NCI-H128 (cell line): ENCODE data around the gene TMEM154.

Source experiments
- DNase-seq: peaks from one replicate; lab custom pipeline; 2025; ENCODE audit not compliant: unreplicated experiment; lab: John Stamatoyannopoulos, UW

TMEM154 gene

DNA sequence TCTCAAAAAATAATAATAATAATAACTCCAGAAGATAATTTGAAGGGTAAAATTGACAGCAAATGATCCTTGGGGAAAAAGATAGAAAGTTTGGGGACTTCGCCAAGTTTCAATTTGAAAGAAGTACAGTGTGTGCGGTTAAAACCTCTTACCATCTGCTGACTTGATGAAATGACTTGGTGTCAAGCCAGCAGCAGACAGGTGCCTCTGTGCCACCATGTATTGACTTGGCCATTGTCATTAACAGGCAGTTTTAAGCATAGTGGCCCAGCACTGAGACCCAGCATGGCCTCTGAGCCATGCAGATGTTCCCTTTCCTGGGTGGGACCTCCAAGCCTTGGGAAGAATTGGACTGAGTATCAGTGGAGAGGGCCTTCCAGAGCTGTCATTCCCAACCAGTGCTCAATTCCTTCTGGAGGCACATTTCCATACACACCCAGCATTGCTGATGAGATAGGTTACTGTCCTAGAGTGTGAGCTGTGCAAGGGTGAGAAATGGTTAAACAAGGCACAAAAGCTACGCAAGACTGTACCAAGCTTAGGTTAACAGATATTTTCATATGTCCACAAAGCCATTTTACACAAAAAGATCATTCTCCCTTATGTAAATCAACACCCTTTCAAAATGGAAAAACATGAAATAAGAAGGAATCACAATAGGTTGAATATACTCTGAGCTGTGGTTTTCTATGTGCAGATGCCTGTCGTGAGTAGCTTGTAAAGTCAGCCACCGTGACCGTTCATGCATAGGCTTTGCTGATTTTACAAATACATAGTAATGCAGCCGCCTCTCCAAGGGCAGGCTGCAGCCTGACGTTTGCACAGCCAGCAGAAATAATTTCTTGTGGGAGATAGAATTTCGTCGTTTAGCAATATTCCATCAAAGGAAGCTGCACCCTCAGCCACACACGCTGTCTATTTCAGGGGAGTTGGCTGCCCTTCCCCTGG lies 84.5 kb downstream of the TMEM154 start:
- peak; percentile 54 for DNase-seq

DNA sequence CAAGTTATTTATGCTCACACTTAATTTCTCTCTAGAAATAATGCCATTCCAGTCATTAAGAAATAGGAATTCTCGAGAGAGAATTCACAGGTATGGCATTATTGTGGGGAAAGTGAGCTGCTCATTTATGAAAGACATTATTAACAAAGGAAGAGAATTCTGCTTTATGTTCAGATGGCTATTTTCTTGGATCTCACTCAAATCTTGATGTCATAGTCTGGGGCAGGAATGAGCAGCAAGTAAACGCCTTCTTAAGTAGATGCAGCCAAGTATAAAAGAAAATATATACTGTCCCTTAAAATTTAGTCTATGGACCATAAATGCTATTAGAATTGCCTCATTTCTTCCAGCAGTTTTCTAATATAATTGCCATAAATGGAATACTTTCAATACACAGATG lies 85.7 kb downstream of the TMEM154 start:
- no peak for DNase-seq

DNA sequence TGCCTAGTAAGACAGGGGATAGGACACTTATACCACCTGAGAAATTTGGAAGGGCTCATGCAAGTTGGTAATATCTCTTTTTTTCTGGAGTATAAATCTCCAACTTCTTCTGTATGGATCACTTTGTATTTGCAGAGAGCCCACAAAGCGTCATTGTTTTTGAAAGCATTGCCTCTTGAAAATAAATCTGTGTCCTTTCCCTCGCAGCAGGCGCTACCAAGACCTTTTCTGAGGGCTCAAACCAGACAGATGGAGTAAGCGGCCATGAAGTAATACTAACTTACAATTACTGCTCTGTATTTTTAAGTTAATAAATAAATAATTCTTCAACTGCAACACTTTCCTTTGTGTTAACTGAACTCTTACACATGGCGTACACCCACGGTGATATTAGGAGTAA lies 87.9 kb downstream of the TMEM154 start:
- no peak for DNase-seq

DNA sequence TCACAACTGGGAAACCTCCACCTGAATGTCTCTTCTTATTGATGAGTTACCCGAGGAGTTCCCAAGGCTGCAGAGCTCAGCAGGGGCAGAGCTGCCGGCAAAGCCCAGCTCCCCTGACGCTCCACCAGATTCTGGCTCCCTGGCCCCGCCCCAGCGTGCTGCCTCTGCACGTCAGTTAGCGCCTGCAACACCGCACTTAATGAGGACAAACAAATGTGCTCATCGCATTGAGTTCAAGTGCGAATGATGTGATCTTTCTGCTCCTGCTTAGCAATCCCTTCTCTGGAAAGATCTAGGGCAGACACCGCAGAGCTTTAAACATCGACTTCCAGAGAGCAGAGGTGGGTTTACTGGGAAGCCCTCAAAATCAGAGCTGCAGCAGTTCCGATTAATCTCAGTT lies 88.4 kb downstream of the TMEM154 start:
- no peak for DNase-seq

DNA sequence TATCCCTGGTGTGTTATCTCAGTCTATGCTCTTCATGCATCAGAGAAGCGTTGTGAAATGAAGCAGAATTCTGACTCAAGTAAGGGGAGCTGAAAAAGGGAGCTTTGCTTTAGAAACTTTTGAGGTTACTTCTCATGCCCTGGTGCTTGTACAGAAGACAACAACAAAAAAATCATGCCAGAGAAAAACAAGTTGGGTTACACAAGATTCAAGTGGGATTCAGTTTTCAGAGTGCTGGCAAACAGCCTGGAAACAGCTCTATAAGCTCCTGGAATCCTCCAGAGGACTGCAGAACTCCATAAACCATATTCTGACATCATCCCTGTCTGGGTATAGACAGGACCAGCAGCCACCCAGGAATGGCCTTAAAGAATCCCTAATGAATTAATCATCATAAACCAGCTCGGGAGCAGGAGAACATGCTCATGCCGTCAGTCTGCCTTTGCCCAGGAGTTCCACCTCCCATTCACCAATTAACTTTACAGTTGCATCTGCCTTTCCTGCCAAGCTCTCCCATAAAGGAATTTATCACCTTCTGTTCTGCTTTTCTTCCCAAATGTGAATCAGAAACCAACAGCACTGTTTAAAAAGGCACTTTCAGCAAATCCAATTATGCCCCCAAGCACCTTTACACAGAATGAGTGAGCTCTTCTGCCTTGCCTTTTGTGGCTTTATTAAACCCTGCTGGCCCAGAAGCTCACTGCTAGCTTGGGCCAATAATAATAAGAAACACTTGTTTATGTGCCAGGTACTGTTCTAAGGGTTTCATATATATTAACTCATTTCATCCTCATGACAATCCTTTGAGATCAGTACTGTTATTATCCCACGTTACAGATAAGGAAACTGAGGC lies 89.4 kb downstream of the TMEM154 start:
- DNase-seq, result peak; percentile 53

DNA sequence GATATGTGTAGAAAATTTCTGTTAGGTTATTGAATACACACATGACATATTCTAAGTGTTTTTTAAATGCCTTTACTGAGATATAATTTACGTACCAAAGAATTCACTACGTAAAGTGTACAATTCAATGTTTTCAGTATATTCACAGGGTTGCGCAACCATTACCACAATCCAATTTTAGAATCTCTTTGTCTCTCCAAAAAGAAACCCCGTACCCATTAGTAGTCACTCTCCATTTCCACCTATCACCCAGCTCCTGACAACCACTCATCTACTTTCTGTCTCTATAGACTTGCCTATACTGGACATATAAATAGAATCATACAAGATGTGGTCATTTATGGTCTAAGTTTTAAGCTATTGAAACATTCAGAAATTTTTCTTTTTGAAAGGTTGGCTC lies 90.9 kb downstream of the TMEM154 start:
- DNase-seq, result no peak

DNA sequence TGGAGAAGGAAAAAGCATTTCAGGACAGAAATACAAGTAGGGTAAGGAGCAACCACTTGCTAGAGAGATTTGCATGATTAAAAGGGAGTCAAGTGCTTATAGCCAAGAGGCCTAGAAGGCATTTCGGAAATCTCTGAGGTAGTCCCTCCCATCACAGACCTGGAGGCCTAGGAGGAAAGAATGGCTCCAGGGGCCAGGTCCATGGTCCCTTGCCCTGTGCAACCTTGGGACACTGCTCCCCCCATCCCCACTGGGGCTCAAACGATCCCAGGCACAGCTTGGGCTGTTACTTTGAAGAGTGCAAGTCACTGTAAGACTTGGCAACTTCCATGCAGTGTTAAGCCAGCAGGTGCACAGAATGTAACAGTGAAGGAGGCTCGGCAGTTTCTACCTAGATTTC lies 92.7 kb downstream of the TMEM154 start:
- no peak for DNase-seq

DNA sequence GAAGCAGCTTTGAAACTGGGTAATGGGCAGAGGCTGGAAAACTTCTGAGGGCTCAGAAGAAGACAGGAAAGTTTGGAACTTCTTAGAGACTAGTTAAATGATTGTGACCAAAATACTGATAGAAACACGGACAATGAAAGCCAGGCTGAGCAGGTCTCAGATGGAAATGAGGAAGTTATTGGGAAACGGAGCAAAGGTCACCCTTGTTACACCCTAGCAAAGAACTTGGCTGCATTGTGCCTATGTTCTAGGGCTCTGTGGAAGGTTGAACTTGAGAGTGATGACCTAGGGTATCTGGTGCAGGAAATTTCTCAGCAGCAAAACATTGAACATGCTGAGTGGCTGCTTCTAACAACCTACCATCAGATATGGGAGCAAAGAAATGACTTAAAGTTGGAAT lies 93.1 kb downstream of the TMEM154 start:
- DNase-seq, result no peak

DNA sequence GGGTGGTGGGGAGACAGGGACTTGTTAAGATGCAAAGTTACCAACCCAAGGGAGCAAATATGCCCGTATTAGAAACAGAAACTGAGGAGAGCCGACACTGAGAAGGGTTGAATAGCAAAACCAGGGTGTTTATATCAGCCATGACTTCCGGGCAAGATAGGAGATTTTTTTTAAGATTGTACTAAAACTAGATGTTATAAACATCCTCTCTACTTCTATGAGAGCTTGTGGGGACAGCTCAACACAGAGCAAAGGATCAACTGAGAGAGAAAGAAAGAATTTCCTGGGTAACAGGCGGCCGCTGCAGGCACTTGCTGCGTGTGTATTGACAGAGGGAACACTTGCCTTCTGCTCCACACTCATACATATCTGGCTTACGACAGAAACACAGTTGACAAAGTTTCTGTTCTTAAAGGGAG lies 94.8 kb downstream of the TMEM154 start:
- no peak for DNase-seq

DNA sequence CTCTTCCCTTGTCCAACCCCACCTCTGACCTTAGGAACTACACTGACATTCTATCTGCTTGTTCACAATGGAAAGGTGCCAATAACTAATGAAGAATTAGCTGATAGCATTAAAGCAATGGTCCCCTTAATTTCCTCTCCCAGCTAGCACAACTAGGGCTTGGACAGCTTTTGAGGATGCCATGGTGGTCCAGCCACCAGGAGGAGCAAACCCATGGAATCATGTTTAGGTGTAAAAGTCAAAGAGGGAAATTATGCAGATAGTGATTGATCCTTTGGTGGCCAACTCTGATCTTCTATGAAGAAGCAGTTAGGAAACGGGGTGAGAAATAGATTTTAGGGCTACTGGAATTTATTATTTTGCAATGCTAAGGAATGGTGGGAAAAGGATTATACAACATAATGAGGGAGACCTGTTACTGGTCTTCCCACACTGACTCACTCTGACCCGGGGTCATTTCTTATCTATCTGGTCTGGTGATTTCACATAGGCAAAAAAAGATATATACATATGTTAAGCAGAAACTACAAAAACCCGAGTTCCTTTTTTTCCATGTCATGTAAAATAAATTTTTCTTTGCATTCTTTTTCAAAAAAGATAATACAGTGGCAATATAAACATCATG lies 98.1 kb downstream of the TMEM154 start:
- DNase-seq, result no peak

DNA sequence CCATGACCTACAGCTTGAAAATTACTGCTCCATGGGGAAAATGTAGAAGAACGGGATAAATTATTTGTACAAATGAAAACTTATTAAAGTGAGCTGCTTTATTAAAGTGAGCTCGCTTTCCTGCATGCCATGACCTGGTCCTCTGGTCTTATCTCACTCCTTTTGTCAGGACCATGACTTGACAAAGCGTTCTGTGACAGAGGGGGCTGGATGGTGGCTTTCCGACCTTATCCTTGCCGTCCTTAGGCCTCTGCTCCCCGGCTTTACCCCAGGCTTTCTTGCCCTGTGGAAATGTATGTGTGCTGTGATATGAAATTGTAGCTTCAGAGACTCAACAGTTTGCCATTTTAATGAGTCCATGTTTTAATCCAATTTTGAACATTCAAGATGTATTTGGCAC lies 99.9 kb downstream of the TMEM154 start:
- DNase-seq, result no peak

DNA sequence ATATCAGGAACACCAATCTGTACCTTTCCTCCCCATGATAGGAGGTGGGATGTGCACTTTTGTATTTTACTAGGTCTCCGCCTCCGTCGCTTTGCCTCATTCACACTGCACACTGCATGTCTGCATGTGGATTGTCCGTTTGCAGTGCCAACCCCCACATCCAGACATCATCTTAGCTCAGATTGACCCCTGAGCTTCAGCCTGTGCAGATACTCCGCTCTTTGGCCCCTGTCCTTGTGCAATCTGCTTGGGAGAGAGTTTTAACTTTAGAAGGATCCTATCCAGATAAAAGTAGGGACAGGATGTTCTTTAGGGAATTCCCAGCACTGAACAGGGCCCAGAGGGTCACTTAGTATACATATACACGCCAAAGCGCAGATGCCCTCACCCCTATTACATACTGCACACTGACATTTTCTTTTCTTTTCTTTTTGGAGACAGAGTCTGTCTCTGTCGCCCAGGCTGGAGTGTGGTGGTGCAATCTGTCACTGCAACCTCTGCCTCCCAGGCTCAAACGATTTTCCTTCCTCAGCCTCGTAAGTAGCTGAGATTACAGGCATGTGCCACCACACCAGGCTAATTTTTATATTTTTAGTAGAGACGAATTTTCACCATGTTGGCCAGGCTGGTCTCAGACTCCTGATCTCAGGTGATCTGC lies 100.6 kb downstream of the TMEM154 start:
- no peak for DNase-seq

DNA sequence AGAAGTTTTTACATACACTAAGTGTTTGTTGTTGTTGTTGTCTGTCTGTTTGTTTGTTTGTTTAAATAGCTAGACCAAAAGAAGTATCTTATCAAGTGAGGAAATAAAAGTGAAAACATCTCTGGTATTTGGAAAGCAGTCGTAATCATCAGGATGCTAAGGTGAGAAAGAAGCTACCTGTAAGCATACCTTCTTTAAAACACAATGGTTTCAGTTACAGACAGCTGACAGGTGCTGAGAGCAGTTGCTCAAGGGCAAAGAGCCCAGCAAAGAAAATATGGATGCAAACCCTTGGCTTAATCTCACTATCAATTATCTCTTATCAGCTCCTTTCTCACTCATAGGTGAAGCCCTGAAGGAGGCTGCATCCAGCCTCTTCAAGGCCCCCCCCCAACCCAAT lies 101.1 kb downstream of the TMEM154 start:
- no peak for DNase-seq

DNA sequence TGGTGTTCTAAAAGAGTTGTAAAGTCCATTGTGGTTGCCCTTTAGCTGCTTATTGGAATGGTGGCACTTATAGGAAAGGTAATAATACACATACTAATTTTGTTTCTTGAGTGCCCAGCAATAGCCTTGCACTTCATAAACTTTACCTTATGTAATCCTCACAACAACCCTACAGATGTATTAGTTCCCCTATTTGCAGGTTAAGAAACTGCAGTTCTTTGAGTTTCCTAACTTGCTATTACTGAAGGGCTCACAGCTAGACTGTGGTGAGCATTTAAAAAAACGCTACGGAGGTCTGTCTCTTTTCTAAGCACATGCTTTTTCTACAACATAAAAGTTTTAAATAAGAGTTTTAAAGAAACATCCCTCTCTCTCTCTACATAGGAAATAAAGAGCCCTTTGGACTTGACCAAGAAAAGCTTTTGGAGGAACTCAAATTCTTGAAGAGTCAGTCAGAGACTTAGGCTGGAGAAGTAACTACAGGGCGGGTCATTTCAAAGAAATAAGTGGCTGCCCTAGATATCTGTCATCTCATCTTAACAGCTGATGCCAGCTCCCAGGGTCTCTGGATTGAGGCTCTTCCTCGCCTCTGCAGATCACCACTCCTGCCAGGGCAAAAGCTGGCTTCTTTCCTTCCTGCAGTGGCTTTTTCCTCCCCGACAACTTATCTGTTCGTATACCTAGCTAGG lies 101.9 kb downstream of the TMEM154 start:
- no peak for DNase-seq

DNA sequence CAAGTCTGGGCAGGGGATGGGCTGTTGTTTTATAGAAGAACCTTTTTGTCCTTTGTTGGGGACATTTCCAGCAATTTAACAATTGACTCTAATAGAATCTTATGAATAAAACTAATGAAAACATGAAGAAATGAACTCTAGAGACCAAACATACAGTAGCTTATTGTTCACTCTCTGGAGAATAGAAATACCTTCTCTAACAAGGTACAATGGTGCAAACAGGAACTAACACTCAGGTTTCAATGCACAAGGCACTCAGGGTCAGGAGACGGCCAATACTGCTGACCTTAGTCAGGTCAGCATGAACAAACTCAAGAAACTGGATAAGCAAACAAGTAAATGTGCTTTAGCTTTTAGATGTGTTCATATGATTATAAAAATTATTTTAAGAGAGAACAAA lies 104.3 kb downstream of the TMEM154 start:
- no peak for DNase-seq

DNA sequence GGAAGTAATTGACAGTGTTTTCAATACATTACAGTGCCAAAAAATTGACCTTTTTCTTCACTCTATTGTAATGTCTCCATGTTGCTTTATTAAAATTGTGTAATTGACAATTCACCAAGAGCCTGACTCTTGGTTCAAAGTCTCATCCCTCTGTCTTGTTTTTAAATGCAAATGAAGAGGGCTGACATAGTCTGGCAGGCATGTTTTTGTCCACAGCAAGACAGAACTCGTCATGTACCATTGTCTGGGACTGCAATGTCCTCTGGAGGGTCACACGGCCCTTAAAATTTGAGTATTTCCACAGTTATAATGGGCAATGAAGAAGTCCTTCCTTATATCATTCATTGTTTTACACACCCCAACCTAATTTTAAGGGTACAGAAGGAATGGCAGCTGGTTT lies 105.9 kb downstream of the TMEM154 start:
- DNase-seq, result no peak

DNA sequence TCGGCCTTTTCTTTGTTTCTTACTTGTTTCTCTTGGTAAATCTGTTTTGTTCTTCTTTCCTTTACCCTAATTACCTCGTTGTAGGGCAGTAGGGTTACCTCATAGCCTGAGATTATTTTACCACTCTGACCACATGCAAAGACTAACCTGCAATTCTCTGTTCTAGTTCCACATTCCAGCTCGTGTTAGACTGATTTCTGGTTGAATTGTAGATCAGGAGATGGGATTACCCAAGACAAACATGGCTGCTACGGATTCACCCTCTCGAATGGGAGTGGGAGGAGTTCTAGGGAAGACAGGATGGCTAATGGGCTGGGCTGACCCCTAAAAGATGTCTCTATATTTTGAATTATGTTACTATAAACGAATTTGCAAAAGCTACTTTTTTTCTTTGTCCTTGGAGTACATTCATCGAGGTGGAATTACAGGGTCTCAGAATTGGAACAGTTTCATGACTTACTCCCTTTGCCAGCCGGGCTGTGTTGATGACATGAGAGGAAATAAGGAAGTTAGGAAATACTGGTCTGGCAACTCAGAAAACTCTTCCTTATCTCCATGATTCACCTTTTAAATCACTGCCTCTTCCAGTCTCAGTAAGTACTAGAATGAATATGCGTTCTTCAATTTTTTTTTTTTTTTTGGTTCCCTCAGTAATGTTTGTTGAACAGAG lies 107.2 kb downstream of the TMEM154 start:
- no peak for DNase-seq

DNA sequence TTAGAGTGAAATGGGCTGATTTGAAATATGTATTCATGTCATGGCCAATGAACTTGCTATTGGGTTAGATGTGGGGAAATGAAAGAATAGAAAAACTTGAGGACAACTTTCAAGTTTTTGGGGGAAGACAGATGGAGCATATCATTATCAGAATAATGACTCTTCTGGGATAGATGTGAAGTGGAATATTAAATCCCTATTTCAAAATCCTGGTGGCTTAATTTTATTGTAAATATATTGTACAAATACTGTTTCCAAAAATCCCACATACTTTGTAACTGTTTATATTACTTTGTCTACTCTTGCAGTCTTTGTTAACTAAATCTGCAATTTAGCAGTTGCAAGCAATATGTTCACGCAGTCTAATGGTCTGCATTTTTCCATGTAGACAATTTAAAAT lies 108.0 kb downstream of the TMEM154 start:
- no peak for DNase-seq

DNA sequence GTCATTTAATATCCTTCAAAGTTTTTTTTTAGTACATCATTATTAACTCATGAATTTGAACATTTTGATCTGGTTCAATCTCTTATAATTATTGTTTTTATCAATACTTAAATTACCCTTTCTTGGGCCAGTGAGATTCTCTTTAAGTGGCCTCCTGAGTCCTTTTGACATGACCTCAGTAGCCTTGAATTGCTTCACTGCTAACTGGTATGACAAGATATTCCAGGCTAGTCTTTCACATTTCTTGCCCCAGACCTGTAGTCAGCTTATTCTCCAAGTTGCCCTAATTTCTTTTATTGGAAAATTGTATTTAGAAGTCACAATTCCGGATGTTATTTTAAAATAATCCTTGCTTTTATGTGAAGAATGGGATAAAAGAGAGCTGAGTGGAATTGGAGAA lies 108.5 kb downstream of the TMEM154 start:
- DNase-seq, result no peak
